Glomerular endothelial cell (primary cell): Measurements from ENCODE around the gene ACTA1. TPM values are rescaled to one million over a fixed set of nuclear protein-coding genes. Genes with fewer than 3 reads are reported as not detected.
"Not testable (repeated sequence)": the region's sequence is repeated elsewhere in the genome, so short reads cannot be mapped to it uniquely, and the experiment has no call there.

Source experiments
- DNase-seq: peaks from one replicate; pipeline ENCODE4 v3.0.0-alpha.2; 2011; ENCODE audit warnings: low read depth, low spot score; ENCODE audit errors: extremely low read depth
- total RNA-seq: library from RNA; depleted of rRNA; stranded (reverse); fragments of >200 nt; gene quantifications from 2 replicates; pipeline ENCODE4 v1.2.3, GENCODE V29; 2015

Gene ACTA1
- total RNA-seq = not detected in 2 replicates

DNA sequence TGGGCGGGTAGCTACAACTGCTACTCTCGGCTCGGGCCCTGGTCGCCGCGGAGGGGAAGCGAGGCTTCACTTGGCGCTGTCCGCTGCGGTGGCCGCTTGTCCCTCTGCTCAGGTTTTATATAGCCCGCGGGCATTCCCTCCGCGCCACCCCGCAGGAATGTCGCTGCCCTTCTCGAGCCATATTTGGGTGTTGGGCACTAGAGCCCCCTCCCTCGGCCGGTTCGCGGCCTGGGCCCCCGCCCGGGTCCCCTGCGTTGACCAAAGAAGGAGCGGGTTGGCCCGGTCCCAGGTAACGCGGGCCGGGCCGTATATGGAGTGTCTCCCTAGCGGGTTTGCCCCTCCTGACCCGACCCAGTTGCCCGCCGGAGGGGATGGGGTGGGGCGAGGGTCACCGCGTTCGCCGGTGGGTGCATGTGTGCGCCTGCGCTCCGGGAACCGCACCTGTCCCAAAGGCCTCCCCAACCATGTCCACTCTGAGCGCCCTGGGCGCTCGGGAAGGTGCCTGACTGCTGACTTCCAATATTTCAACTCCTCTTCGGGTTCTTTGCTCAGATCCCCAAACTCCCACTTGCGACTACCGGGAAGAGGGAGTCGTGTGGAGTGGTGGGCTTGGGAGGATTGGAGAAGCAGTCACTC lies at the start of gene ACTA1:
Gene ACTA1 (minus strand): TSS at position 90 of the 636 bp plus-strand sequence. CDS start 979 bp downstream, outside the sequence.
- no peak for DNase-seq

DNA sequence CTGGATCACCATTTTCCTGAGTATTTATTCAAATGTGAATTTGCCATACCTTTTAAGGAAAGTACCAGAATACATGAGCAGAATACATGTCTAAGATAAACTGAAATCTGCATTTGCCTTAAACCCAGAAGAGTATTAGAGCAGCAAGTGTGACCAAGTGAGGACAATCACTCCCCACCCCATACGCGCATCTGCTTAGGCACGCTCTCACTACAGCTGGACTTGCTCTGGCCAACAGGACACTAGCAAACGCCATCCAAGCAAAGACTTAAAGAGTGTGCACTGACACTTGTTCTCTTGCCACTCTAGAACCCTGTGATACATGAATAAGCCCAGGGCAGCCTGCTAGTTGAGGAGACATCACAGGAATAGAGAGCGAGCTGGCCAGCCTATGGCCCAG lies 48.6 kb upstream of the ACTA1 start:
- DNase-seq = no peak

GRCh38 chr1:229480495-229480894 lies 46.6 kb upstream of the ACTA1 start:
- no peak for DNase-seq

GRCh38 chr1:229479660-229480399 lies 45.9 kb upstream of the ACTA1 start:
- DNase-seq = no peak

- no peak for DNase-seq
Observed at GRCh38 chr1:229478852-229479251, 45.0 kb upstream of the ACTA1 start.

DNA sequence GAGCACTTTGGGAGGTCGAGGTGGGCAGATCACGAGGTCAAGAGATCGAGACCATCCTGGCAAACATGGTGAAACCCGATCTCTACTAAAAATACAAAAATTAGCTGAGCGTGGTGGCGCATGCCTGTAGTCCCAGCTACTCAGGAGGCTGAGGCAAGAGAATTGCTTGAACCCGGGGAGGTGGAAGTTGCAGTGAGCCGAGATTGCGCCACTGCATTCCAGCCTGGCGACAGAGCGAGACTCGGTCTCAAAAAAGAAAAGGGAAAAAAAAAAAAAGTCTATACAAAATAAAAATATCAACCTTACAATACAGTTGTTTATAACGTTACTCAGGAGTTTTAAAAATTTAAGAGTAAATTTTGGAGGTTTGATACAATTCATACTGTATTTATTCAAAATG lies 42.0 kb upstream of the ACTA1 start:
- not testable (repeated sequence) for DNase-seq

- no peak for DNase-seq
Observed at GRCh38 chr1:229474509-229474908, 40.6 kb upstream of the ACTA1 start.

DNA sequence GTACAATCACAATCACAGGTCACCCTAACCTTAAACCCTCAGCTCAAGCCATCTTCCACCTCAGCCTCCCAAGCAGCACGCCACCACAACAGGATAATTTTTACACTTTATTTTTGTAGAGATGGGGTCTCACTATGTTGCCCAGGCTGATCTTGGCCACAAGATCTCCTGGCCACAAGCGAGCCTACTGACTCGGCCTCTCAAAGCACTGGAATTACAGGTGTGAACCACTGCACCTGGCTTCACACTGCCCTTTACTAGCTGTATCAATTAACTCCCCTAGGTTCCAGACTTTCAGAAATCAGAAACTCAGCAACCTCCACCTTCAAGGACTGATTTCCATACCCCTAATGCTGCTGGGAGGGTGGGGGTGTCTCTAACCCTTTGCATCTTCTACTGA lies 37.3 kb upstream of the ACTA1 start:
- DNase-seq = no peak

- DNase-seq = no peak
Observed at GRCh38 chr1:229470406-229471043, 36.6 kb upstream of the ACTA1 start.

DNA sequence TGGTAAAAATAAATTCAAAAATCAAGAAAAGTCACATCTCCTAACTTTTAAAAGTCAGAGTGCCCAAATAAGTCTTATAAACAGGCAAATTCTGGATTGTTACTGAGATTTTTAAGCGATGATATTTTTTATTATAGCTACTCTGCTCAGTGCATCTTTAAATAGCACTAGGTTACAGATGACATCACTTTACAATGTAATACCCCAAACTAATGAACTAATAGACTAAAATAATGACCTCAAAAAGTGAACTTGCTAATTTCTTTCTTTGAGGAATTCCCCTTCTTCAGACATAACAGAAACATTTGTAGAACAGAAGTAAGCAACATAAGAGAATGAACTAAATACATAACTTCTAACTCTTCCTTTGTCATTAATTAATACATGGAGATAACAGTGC lies 33.0 kb upstream of the ACTA1 start:
- no peak for DNase-seq

DNA sequence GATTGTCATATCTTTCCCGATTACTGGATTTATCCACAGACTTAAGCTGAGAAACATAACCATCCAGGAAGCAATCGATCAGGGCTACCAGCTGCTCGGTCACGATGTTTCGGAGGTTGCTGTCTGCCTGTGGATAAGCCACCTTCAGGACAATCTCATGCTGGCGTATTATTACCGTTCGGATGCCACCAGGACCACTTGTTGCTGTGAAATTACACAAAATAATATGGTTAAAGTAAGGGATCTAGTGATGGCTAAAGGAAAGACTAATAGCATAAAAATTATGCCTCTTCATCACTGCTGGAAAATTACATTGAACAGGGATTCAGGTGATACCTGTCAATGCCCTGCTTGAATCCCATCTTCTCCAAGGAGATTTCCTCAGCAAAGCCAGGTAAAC lies 30.8 kb upstream of the ACTA1 start:
- no peak for DNase-seq

GRCh38 chr1:229461032-229461668 lies 27.3 kb upstream of the ACTA1 start:
- no peak for DNase-seq

GRCh38 chr1:229459815-229460214 lies 25.9 kb upstream of the ACTA1 start:
- DNase-seq = no peak

GRCh38 chr1:229457436-229457835 lies 23.5 kb upstream of the ACTA1 start:
- no peak for DNase-seq

DNA sequence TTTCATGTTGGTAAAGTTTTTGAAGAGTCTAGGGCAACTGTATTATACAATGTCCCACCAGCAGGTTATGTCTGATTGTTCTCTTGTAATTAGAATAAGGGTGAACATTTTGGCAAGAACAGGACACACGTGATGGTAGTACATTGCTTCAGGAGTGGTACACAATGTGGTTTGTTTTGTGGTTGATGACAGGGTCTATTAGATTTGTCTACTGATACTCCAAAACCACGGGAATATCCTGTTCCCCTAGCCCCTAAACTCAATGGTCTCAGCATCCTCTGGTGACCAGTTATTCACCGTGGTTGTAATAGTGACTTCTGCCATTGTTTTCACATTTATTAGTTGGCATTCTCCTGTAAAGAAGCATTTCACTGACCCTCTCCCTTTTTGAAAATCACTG lies 22.1 kb upstream of the ACTA1 start:
- DNase-seq = no peak

DNA sequence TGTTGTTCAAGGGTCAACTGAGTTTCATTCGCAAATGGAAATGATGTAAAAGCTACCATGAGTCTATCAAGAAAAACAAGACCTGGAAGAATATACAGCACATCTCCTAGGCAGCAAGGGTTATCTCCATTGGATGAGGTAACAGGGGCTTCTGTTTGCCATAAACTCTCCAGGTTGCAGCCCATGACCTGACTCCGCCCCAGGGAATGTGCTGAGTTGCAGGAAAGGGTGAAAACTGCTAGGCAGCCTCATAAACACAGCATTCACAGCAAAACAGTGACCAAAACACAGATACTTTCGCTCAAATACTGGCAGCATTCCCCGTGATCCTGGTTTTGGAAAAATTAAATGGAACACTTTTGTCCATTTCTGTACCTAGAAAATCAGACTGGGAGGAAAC lies 20.2 kb upstream of the ACTA1 start:
- DNase-seq = no peak

DNA sequence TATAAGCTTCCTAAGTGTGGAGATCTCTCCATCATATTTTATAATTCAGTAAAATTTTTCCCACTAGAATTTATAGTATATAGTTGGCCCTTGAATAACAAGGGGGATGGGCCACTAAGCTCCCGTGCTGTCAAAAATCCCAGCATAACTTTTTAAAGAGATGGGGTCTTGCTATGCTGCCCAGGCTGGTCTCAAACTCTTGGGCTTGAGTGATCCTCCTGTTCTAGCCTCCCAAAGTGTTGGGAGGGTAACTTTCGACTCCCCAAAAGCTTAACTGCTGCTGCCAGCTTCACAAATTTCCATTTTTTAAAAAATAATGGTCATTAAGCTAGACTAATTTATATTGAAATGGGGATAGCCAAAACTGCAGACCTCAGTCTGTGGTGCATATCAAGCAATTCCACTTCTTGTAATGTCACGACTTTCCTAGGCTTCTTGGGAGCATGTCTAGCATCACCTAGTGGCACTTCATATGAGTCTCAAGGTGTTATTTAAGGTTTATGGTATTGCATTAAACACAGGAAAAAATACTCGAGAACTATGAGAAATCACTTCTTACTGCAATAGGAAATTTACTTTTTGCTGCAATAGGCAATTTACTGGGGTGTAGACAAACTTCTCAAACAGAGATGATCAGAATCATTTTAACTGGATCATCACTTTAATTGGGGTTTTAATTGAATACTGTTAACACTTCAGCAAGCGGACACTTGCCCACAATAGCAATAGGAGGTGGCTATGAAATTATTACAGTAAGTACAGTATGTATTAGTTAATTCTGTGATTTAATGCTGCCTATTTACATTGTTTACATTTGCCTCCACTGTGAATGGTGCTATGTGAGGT lies 19.3 kb upstream of the ACTA1 start:
- no peak for DNase-seq

DNA sequence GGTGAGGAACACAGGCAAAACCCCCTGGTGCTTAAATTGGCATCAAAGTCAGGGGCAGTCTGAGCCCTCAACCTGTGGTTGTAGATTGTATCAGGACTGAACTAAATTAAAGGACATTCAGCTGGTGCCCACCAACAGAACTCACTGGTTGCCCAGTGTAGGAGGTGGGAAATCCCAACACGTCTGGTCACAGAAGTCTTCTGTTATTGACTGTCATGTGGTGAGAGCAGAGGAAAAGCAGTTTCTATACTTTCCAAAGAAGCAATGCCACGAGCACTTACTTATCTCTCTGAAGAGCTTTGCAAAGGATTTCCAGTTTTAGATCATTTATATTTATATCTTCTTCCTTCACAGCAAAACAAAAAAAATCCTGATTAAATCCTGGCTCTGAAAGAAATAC lies 15.0 kb upstream of the ACTA1 start:
- DNase-seq = no peak

DNA sequence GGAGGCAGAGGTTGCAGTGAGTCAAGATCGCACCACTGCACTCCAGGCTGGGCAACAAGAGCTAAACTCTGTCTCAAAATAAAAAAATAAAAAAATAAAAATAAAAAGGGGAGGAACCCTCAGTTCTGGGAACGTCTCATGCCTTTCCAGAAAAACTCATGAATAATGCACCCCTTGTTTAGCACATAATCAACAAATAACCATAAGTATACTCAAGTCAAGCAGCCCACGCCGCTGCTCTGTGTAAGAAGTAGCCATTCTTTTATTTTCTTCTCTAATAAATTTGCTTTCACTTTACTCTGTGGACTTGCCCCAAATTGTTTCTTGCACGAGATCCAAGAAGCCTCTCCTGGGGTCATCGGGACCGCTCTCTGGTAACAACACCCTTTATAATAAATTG lies 14.5 kb upstream of the ACTA1 start:
- DNase-seq = no peak

DNA sequence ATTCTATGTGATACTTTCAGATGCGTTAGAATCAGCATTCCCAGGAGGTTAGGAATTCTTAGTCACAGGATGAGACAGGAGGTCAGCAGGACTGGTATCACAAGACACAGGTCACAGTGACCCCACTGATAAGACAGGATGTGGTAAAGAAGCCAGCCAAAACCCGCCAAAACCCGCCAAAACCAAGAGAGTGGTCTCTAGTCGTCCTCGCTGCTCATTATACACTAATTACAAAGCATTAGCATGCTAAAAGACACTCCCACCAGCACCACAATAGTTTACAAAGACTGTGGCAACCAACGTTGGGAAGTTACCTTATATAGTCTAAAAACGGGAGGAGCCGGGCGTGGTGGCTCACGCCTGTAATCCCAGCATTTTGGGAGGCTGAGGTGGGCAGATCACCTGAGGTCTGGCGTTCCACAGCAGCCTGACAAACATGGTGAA lies 13.9 kb upstream of the ACTA1 start:
- no peak for DNase-seq

DNA sequence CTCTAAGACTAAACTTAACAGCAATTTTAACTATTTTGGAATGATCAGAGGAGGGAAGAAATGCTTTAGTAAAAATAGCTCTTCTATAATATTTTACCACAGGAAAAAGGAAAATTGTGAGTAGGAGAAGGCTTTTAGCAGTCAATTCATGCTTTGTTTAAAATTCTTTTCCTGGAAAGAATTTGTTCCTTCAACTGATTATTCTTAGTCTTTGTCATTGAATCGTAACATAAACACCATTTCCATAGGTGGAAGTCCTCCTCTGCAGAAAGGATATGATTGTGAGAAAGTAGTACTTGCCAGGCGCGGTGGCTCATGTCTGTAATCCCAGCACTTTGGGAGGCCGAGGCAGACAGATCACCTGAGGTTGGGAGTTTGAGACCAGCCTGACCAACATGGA lies 11.9 kb upstream of the ACTA1 start:
- no peak for DNase-seq
